Measurements from ENCODE around the gene IQUB.

GRCh38 chr7:123437447-123437995 lies 96.9 kb downstream of the IQUB start:
- TF ChIP-seq CTCF (conservative IDR thresholded peaks at IDR 0.05): no peak
- TF ChIP-seq EZH2 (IDR thresholded peaks at IDR 0.05; ENCODE audit: low read depth): no peak
